WTC11 (cell line): ENCODE results near the gene UPF1.

ENCODE experiments used
- ATF2 ChIP-seq: sonication (generic); formaldehyde crosslinking; IDR thresholded peaks from 2 replicates; pipeline ENCODE4 v1.8.1; 2022; ENCODE audit warnings: low read depth, missing genetic modification reagents, borderline replicate concordance
- GRHL2 ChIP-seq: fragments of 250-450 bp; sonication (Bioruptor Pico); IDR thresholded peaks from 2 replicates; pipeline ENCODE4 v1.8.0; 2022; ENCODE audit warnings: mild to moderate bottlenecking, moderate library complexity; ENCODE audit not compliant: insufficient replicate concordance, severe bottlenecking
- HMGXB4 ChIP-seq: sonication (generic); formaldehyde crosslinking; IDR thresholded peaks from 2 replicates; pipeline ENCODE4 v1.8.1; 2023; ENCODE audit warnings: mild to moderate bottlenecking, moderate library complexity, missing genetic modification reagents
- IRF2 ChIP-seq: sonication (generic); formaldehyde crosslinking; IDR thresholded peaks from 2 replicates; pipeline ENCODE4 v1.8.0; 2022; ENCODE audit warnings: low read depth, missing genetic modification reagents, borderline replicate concordance
- JUN ChIP-seq: sonication (generic); formaldehyde crosslinking; IDR thresholded peaks from 2 replicates; pipeline ENCODE4 v1.8.0; 2023; ENCODE audit warnings: mild to moderate bottlenecking, missing genetic modification reagents
- KAT7 ChIP-seq: sonication (generic); formaldehyde crosslinking; IDR thresholded peaks from 2 replicates; pipeline ENCODE4 v1.8.1; 2023; ENCODE audit warnings: missing genetic modification reagents, mild to moderate bottlenecking, borderline replicate concordance
- MXD4 ChIP-seq: fragments of 250-450 bp; sonication (Bioruptor Pico); IDR thresholded peaks from 2 replicates; pipeline ENCODE4 v1.8.0; 2021; ENCODE audit warnings: mild to moderate bottlenecking, moderate library complexity, borderline replicate concordance
- NFE2L1 ChIP-seq: sonication (generic); formaldehyde crosslinking; IDR thresholded peaks from 2 replicates; pipeline ENCODE4 v1.8.1; 2023; ENCODE audit warnings: missing genetic modification reagents
- NR1H2 ChIP-seq: sonication (generic); formaldehyde crosslinking; IDR thresholded peaks from 2 replicates; pipeline ENCODE4 v1.9.0; 2021; ENCODE audit warnings: mild to moderate bottlenecking, moderate library complexity, missing genetic modification reagents
- NR2C2 ChIP-seq: sonication (generic); formaldehyde crosslinking; IDR thresholded peaks from 2 replicates; pipeline ENCODE4 v1.8.0; 2022; ENCODE audit warnings: mild to moderate bottlenecking, missing genetic modification reagents
- PREB ChIP-seq: sonication (generic); formaldehyde crosslinking; IDR thresholded peaks from 2 replicates; pipeline ENCODE4 v1.8.1; 2022; ENCODE audit warnings: mild to moderate bottlenecking, missing genetic modification reagents, moderate library complexity, borderline replicate concordance
- ZNF317 ChIP-seq: sonication (generic); formaldehyde crosslinking; IDR thresholded peaks from 2 replicates; pipeline ENCODE4 v1.8.1; 2023; ENCODE audit warnings: low read depth, mild to moderate bottlenecking, moderate library complexity, missing genetic modification reagents, borderline replicate concordance
- TF ChIP-seq, protein P1 (sequence below): fragments of 200-600 bp; IDR thresholded peaks from 2 replicates; pipeline ENCODE4 v1.8.0; 2022; ENCODE audit warnings: antibody characterized with exemption
- TF ChIP-seq, protein P2 (sequence below): sonication (generic); formaldehyde crosslinking; IDR thresholded peaks from 2 replicates; pipeline ENCODE4 v1.8.1; 2023; ENCODE audit warnings: mild to moderate bottlenecking, missing genetic modification reagents, moderate library complexity

DNA sequence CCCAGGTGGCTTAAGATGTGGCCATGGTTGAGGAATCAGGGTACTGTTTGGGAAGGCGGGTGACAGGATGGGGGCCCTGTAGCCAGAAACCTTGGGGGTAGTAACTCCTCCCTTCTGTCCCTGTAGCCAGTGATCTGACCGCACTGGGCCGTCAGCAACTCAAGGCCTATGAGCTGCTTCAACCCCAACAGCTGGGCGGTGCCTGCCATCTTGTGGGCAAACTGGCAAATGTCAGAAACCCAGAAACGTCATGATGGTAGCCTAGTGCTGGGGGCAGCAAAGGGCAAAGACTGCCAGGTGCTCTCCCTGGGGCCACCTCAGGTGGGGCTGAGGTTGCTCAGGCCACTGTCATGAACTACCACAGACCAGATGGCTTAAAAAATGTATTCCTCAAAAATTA is 83.9 kb downstream of the UPF1 start:
- TF ChIP-seq NR1H2: no peak
- no peak for TF ChIP-seq ATF2 (CRISPR knock-in tag)
- TF ChIP-seq, protein P1, sequence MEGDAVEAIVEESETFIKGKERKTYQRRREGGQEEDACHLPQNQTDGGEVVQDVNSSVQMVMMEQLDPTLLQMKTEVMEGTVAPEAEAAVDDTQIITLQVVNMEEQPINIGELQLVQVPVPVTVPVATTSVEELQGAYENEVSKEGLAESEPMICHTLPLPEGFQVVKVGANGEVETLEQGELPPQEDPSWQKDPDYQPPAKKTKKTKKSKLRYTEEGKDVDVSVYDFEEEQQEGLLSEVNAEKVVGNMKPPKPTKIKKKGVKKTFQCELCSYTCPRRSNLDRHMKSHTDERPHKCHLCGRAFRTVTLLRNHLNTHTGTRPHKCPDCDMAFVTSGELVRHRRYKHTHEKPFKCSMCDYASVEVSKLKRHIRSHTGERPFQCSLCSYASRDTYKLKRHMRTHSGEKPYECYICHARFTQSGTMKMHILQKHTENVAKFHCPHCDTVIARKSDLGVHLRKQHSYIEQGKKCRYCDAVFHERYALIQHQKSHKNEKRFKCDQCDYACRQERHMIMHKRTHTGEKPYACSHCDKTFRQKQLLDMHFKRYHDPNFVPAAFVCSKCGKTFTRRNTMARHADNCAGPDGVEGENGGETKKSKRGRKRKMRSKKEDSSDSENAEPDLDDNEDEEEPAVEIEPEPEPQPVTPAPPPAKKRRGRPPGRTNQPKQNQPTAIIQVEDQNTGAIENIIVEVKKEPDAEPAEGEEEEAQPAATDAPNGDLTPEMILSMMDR: no peak
- no peak for TF ChIP-seq KAT7 (CRISPR knock-in tag)
- TF ChIP-seq, protein P2, sequence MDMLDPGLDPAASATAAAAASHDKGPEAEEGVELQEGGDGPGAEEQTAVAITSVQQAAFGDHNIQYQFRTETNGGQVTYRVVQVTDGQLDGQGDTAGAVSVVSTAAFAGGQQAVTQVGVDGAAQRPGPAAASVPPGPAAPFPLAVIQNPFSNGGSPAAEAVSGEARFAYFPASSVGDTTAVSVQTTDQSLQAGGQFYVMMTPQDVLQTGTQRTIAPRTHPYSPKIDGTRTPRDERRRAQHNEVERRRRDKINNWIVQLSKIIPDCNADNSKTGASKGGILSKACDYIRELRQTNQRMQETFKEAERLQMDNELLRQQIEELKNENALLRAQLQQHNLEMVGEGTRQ (CRISPR knock-in tag): no peak
- no peak for TF ChIP-seq JUN (CRISPR knock-in tag)
- TF ChIP-seq IRF2 (CRISPR knock-in tag): no peak
- no peak for TF ChIP-seq NR2C2
- no peak for TF ChIP-seq MXD4 (CRISPR knock-in tag)
- no peak for TF ChIP-seq GRHL2 (CRISPR knock-in tag)
- TF ChIP-seq ZNF317 (CRISPR knock-in tag): no peak
- no peak for TF ChIP-seq NFE2L1 (CRISPR knock-in tag)
- no peak for TF ChIP-seq PREB (CRISPR knock-in tag)
- no peak for TF ChIP-seq HMGXB4 (CRISPR knock-in tag)
